ENCODE results near the gene KRTAP12-4.
"Not testable (repeated sequence)": the region's sequence is repeated elsewhere in the genome, so short reads cannot be mapped to it uniquely, and the experiment has no call there.

Gene KRTAP12-4

GRCh38 chr21:44630440-44630839 is 24.0 kb downstream of the KRTAP12-4 start:
- TF ChIP-seq CTCF (IDR thresholded peaks at IDR 0.05; ENCODE audit: insufficient read depth, low read length, poor library complexity, severe bottlenecking): no peak
- no peak for DNase-seq (ENCODE audit: extremely low read depth, insufficient read length)
- no peak overlapping the region for H3K4me3 ChIP-seq (replicated peaks; ENCODE audit: low read depth, low read length)

GRCh38 chr21:44628707-44629391 is 25.6 kb downstream of the KRTAP12-4 start:
- Histone ChIP-seq H3K4me3 (replicated peaks; ENCODE audit: low read depth, low read length) (no peak overlapping the region), H3K36me3 (ENCODE audit: control insufficient read depth, insufficient read depth, low read length) (no peaks in the 10 kb centered on the region), H3K27me3 (replicated peaks; ENCODE audit: control insufficient read depth, insufficient read depth, low read length) (no peaks in the 10 kb centered on the region)
- DNase-seq (ENCODE audit: extremely low read depth, insufficient read length): no peak
- no peak for TF ChIP-seq CTCF (IDR thresholded peaks at IDR 0.05; ENCODE audit: insufficient read depth, low read length, poor library complexity, severe bottlenecking)

More at GRCh38 chr21:44630440-44630839, 24.0 kb downstream of the KRTAP12-4 start:
- Histone ChIP-seq H3K27me3 (replicated peaks; ENCODE audit: control insufficient read depth, insufficient read depth, low read length) (no peaks in the 10 kb centered on the region), H3K36me3 (ENCODE audit: control insufficient read depth, insufficient read depth, low read length) (no peaks in the 10 kb centered on the region)

GRCh38 chr21:44627831-44628233 is 26.6 kb downstream of the KRTAP12-4 start:
- not testable (repeated sequence) for H3K27me3 ChIP-seq (replicated peaks; ENCODE audit: control insufficient read depth, insufficient read depth, low read length); DNase-seq (ENCODE audit: extremely low read depth, insufficient read length); H3K4me3 ChIP-seq (replicated peaks; ENCODE audit: low read depth, low read length); H3K36me3 ChIP-seq (ENCODE audit: control insufficient read depth, insufficient read depth, low read length)

- H3K27me3 ChIP-seq (replicated peaks; ENCODE audit: control insufficient read depth, insufficient read depth, low read length); H3K36me3 ChIP-seq (ENCODE audit: control insufficient read depth, insufficient read depth, low read length); H3K4me3 ChIP-seq (replicated peaks; ENCODE audit: low read depth, low read length); DNase-seq (ENCODE audit: extremely low read depth, insufficient read length): not testable (repeated sequence)
These were observed 27.2 kb downstream of the KRTAP12-4 start for GRCh38 chr21:44627181-44627822.

- H3K27me3 ChIP-seq (replicated peaks; ENCODE audit: control insufficient read depth, insufficient read depth, low read length): no peaks in the 10 kb centered on the region
- no peaks in the 10 kb centered on the region for H3K36me3 ChIP-seq (ENCODE audit: control insufficient read depth, insufficient read depth, low read length)
- TF ChIP-seq CTCF (IDR thresholded peaks at IDR 0.05; ENCODE audit: insufficient read depth, low read length, poor library complexity, severe bottlenecking): no peak
- H3K4me3 ChIP-seq (replicated peaks; ENCODE audit: low read depth, low read length): no peak within 1 kb of the TSS
- DNase-seq (ENCODE audit: extremely low read depth, insufficient read length): no peak
These were observed 27.8 kb downstream of the KRTAP12-4 start, which contains the start of gene KRTAP10-9 for GRCh38 chr21:44626673-44627143. Gene KRTAP10-9, plus strand, starts transcription at chr21:44627093. Its CDS starts 79 bp downstream, at chr21:44627172.

GRCh38 chr21:44626262-44626661 is 28.2 kb downstream of the KRTAP12-4 start:
- Histone ChIP-seq H3K4me3 (replicated peaks; ENCODE audit: low read depth, low read length) (no peak overlapping the region), H3K36me3 (ENCODE audit: control insufficient read depth, insufficient read depth, low read length) (no peaks in the 10 kb centered on the region), H3K27me3 (replicated peaks; ENCODE audit: control insufficient read depth, insufficient read depth, low read length) (no peaks in the 10 kb centered on the region)
- TF ChIP-seq CTCF (IDR thresholded peaks at IDR 0.05; ENCODE audit: insufficient read depth, low read length, poor library complexity, severe bottlenecking): no peak
- DNase-seq (ENCODE audit: extremely low read depth, insufficient read length): no peak
